GM23248 (cell line): ENCODE results near the gene LRP2BP.

Experiments
- EZH2 ChIP-seq: fragments of 200-600 bp; sonication (generic); IDR thresholded peaks from 2 replicates; pipeline ENCODE4 v1.6.1; 2018; ENCODE audit warnings: antibody characterized with exemption, mild to moderate bottlenecking; ENCODE audit not compliant: insufficient read depth, poor library complexity, severe bottlenecking
- EZH2phosphoT487 ChIP-seq: fragments of 200-600 bp; sonication (generic); IDR thresholded peaks from 2 replicates; pipeline ENCODE4 v1.6.1; 2018; ENCODE audit warnings: antibody characterized with exemption, moderate library complexity, mild to moderate bottlenecking, low read depth; ENCODE audit not compliant: insufficient read depth

DNA sequence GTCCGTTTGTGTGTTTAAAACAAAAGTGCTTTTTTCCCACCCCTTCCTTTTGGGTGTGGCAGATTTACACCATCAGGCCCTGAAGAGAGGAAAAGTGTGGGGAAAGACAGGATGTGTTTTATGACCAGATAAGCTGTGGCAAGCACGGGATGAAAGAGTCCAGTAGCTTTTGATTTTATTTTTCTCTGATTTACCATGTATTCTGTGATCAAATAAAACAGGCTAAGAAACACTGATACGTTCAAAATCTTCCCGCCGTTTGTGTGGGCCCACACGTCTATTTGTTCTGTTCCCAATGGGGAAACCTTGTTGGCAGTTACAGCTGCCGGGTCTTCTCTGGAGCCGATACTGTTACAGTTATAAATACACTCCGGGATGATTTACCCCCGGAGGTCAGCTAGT is 10.8 kb downstream of the LRP2BP start:
- TF ChIP-seq EZH2: no peak
- no peak for TF ChIP-seq EZH2phosphoT487
